GM11168 (cell line): Measurements from ENCODE around the gene CHRM5.

ENCODE experiments used
- in situ Hi-C: fragments of 300-500 bp; cut with MboI; formaldehyde crosslinking; loops from one replicate; pipeline ENCODE4 v1.12.0; 2022; ENCODE audit warnings: low sequenced_read_pairs; ENCODE audit not compliant: unreplicated experiment

The CHRM5 gene

GRCh38 chr15:33968224-33968623 lies at the start of gene CHRM5:
TSS of gene CHRM5 (plus strand) at chr15:33968497. CDS start at chr15:34062718, 94,221 bp downstream.
- in situ Hi-C loops = no loop called here

GRCh38 chr15:33923446-33923845 lies 44.9 kb upstream of the CHRM5 start:
- in situ Hi-C loops = no loop called here

GRCh38 chr15:33926260-33926659 lies 42.0 kb upstream of the CHRM5 start:
- in situ Hi-C loops = no loop called here

- in situ Hi-C loops = no loop called here
Measured at GRCh38 chr15:33932734-33933133, 35.6 kb upstream of the CHRM5 start.

GRCh38 chr15:33934396-33934795 lies 33.9 kb upstream of the CHRM5 start:
- in situ Hi-C loops = no loop called here

GRCh38 chr15:33934921-33935320 lies 33.4 kb upstream of the CHRM5 start:
- in situ Hi-C loops = no loop called here

GRCh38 chr15:33941279-33942063 lies 26.8 kb upstream of the CHRM5 start:
- in situ Hi-C loops = no loop called here

GRCh38 chr15:33946152-33946551 lies 22.1 kb upstream of the CHRM5 start:
- in situ Hi-C loops = no loop called here

- in situ Hi-C loops = no loop called here
Measured at GRCh38 chr15:33955945-33956344, 12.4 kb upstream of the CHRM5 start.

GRCh38 chr15:33956397-33956796 lies 11.9 kb upstream of the CHRM5 start:
- in situ Hi-C loops = no loop called here

GRCh38 chr15:33959844-33960548 lies 8.3 kb upstream of the CHRM5 start:
- in situ Hi-C loops = no loop called here

GRCh38 chr15:33960549-33960935 lies 7.8 kb upstream of the CHRM5 start:
- in situ Hi-C loops = no loop called here

- in situ Hi-C loops = no loop called here
Measured at GRCh38 chr15:33963831-33964664, 4.2 kb upstream of the CHRM5 start.

GRCh38 chr15:33964665-33965040 lies 3.6 kb upstream of the CHRM5 start:
- in situ Hi-C loops = no loop called here

GRCh38 chr15:33968821-33969220 lies 524 bp downstream of the CHRM5 start:
- in situ Hi-C loops = no loop called here

GRCh38 chr15:33971811-33972210 lies 3.5 kb downstream of the CHRM5 start:
- in situ Hi-C loops = loop anchor here (5.0 kb wide), 1 partner anchor 235 kb away; no protein-coding TSS in a partner anchor

- in situ Hi-C loops = no loop called here
Measured at GRCh38 chr15:33975022-33975565, 6.8 kb downstream of the CHRM5 start.

- in situ Hi-C loops = no loop called here
Measured at GRCh38 chr15:33980159-33980558, 11.9 kb downstream of the CHRM5 start.

- in situ Hi-C loops = no loop called here
Measured at GRCh38 chr15:33982516-33982915, 14.2 kb downstream of the CHRM5 start.

- in situ Hi-C loops = no loop called here
Measured at GRCh38 chr15:33985287-33985686, 17.0 kb downstream of the CHRM5 start.

- in situ Hi-C loops = no loop called here
Measured at GRCh38 chr15:33985751-33986150, 17.5 kb downstream of the CHRM5 start.
